Vagina (tissue), 2 donors: ENCODE measurements around the gene ARAP1.

ENCODE experiments used
- POLR2A ChIP-seq, 2 donors: fragments of 450-650 bp; IDR thresholded peaks; one replicate each; pipeline ENCODE4 v1.6.1; 2017; ENCODE audit warnings: antibody characterized with exemption in 2 of 2, mild to moderate bottlenecking in 2 of 2, moderate library complexity in 2 of 2
- POLR2AphosphoS5 ChIP-seq, 2 donors: sonication (generic); formaldehyde crosslinking; IDR thresholded peaks; one replicate each; pipeline ENCODE4 v1.9.0; 2017; ENCODE audit warnings: antibody characterized with exemption in 2 of 2, mild to moderate bottlenecking in 2 of 2, low read depth in 1 of 2; ENCODE audit not compliant: insufficient read depth in 1 of 2
- TF ChIP-seq, protein P1 (sequence below), 3 experiments: fragments of 450-650 bp in 2 of 3; fragments of 200-600 bp in 1 of 3; sonication (generic) in 1 of 3; IDR thresholded peaks; one replicate each; pipeline ENCODE4 v1.5.1; 2017 to 2019; ENCODE audit warnings: antibody characterized with exemption in 3 of 3, mild to moderate bottlenecking in 2 of 3, moderate library complexity in 2 of 3

DNA sequence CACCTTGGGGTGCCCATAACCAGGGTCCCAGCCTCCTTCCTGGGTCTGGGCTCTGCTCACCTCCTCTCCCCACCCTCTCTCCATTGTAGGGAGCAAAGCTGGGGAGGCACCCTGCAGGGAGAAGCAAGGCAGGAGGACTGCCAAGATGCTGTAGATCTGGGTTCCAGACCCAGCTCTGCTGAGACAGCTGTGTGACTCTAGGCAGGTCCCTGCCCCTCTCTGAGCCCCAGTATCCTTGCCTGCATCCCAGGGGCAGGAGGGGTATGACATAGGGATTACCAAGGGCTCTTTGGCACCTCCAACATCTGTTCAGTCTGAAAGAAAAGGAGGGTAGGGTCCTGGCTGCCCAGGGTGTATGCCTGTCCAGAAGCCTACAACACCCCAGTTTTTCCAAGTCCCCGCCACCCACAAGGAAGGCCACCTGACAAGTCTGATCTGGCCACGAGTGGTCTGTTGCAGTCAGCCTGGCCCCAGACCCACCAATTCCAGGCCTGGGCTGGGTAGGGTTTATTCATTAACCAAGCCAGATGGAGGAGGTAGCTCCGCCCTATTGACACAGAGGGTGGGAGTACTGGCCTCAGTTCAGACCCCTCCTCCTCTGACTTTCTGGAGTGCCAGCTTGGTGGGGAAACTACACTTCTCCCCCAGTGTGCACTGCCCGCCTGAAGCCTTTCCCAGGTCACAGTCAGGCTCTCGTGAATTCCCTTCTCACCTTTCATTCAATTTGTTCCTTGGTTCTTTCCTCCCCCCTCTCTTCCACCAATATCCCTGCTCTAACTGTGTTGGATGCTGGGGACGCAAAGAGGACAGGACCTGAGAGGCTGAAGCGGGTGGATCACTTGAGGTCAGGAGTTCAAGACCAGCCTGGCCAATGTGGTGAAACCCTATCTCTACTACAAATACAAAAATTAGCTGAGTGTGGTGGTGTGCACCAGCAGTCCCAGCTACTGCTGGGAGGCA is 26.6 kb upstream of the ARAP1 start:
- TF ChIP-seq, protein P1, sequence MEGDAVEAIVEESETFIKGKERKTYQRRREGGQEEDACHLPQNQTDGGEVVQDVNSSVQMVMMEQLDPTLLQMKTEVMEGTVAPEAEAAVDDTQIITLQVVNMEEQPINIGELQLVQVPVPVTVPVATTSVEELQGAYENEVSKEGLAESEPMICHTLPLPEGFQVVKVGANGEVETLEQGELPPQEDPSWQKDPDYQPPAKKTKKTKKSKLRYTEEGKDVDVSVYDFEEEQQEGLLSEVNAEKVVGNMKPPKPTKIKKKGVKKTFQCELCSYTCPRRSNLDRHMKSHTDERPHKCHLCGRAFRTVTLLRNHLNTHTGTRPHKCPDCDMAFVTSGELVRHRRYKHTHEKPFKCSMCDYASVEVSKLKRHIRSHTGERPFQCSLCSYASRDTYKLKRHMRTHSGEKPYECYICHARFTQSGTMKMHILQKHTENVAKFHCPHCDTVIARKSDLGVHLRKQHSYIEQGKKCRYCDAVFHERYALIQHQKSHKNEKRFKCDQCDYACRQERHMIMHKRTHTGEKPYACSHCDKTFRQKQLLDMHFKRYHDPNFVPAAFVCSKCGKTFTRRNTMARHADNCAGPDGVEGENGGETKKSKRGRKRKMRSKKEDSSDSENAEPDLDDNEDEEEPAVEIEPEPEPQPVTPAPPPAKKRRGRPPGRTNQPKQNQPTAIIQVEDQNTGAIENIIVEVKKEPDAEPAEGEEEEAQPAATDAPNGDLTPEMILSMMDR (IDR thresholded peaks at IDR 0.05) = no peak
- TF ChIP-seq POLR2AphosphoS5 (IDR thresholded peaks at IDR 0.05; ENCODE audit: insufficient read depth in 1 of 2, low read depth in 1 of 2) (no peak), POLR2A (IDR thresholded peaks at IDR 0.05) (no peak)
